GM21390 (cell line): ENCODE data around the gene CACHD1.

ENCODE experiments used
- ATAC-seq: cut with Tn5 transposase; IDR thresholded peaks from one replicate; pipeline ENCODE4 v1.9.1; 2021; ENCODE audit not compliant: unreplicated experiment

CACHD1 gene

DNA sequence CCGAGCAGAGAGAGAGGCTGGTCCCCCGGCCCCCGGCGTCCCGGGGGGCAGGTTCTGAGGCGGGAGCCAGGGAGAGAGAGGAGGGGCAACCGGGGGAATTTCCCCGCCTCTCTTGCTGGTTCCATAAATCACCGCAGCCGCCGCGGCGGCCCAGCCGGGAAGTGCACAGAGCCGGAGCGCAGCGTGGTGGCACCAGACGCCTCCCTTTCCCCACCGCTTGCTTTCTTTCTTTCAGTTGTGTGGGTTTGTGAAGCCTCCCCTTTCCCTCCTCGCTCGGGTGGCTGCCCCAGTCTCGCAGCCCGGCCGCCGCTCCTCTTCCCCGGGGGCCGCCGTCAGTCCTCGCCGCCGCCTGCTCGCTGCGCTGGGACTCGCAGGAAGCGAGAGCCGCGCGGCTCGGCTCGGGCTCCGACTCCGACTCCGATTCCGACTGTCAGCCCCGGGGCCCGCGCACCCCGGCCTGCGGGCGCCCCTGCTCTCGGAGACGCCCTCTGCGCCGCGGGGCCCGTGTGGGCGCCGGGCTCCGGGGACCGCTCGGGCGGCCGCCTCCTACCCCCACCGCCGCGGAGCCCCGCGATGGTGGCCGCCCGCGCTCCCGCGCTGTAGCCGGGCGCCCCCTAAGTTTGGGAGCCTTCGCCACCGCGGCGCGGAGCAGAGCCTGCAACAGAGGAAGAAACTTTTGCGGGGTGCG is at the start of gene CACHD1:
Gene CACHD1, plus strand, starts transcription at position 153 of the 688 bp plus-strand sequence. CDS start 616 bp downstream, outside the sequence.
- peak; percentile 78 for ATAC-seq

DNA sequence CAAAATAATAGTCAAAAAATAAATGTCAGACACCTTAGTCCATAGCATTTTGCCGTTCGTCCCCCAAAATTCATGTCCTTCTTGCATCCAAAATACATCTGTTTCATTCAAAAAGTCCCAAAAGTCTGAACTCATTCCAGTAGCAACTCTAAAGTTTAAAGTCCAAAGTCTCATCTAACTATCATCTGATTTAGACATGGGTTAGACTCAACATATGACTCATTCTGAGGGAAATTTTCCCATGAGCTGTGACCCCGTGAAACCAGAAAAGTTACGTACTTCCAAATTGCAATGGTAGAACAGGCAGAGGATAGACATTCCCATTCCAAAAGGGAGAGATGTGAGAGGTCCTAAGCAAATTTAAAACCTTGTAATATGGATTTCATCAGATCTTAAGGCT is 48.6 kb upstream of the CACHD1 start:
- ATAC-seq = no peak

DNA sequence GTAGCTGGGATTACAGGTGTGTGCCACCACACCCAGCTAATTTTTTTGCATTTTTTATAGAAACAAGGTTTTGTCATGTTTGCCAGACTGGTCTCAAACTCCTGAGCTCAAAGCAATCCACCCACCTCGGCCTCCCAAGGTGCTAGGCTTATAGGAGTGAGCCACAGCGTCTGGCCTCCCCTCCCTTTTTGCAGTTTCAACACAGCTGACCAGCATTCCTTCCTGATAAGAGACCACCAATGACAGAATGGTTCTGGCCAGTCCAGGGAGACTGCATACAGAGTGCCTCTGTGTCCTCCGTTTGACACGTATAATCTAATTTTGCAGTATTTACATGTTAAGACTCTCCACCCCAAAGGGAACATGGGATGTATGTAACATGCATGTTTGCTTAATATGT is 46.4 kb upstream of the CACHD1 start:
- ATAC-seq = no peak

GRCh38 chr1:64424412-64424811 is 45.5 kb upstream of the CACHD1 start:
- ATAC-seq = no peak

GRCh38 chr1:64425521-64425920 is 44.4 kb upstream of the CACHD1 start:
- no peak for ATAC-seq

GRCh38 chr1:64426681-64427080 is 43.2 kb upstream of the CACHD1 start:
- ATAC-seq = no peak

DNA sequence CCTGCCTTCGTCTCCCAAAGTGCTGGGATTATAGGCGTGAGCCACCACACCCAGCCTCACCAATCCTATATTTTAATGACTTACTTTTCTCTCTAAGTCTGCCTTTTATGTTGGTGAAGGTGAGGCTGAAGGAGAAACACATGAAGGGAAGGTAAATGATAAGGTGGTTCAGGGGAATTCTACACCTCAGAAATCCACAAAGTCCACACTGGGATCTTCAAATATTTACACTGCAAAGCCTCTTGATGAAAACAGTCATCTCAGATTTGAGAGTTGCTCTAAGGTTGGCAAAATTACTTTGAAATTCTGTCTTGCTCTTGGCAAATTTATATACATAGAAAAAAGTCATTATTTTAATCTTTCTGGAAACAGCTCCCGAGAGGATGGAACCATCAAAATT is 42.0 kb upstream of the CACHD1 start:
- no peak for ATAC-seq

DNA sequence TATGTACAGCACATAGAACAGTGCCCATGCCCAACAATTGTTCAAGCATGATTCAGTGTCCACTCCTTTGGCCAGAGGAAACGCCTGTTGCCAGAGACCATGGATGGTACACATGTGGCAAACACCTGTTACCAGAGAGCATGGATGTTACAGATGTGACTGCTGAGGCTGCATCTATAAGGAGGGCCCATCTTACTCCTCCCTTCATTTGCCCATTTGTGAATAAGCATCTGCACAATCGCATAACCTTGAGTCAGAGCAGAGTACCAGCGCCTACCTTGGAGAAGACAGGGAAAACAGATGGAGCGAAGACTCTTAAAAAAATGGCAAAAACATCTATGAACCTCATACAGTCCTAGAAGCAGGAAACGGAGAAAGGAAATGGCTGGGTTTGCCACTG is 36.6 kb upstream of the CACHD1 start:
- no peak for ATAC-seq

DNA sequence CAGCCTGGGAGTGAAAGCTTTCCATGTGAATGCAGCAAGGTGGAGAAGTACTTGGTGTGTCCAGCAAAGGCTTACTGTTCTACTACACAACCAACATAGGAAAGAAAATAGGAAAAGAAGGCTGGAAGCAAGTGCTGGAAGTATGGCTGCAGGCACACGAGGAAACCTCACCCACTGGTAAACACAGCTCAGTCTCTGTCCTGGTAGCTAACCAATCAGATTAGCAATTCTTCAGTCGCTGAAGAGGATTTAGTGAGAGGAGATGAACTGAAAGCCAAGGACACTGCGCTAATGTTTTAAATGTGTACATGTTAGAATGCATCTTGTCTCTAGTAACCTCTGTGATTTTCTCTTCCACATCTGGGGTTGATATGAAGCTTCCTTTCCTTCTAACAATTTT is 36.2 kb upstream of the CACHD1 start:
- no peak for ATAC-seq

DNA sequence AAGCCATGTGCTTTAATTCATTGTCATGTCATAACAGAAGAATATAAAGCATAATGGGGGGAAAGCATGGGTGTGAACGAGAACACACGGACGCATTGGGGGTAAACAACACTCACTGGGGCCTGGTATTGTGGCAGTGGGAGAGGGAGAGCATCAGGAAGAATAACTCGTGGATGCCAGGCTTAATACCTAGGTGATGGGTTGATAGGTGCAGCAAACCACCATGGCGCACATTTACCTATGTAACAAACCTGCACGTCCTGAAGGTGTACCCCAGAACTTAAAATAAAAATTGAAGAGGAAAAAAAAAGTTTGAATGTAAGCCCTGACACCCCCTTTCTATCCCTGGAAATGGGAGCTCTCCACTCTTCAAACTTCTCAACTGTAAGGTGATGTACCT is 34.9 kb upstream of the CACHD1 start:
- ATAC-seq = no peak

- ATAC-seq = no peak
Observed at GRCh38 chr1:64437453-64437852, 32.5 kb upstream of the CACHD1 start.

DNA sequence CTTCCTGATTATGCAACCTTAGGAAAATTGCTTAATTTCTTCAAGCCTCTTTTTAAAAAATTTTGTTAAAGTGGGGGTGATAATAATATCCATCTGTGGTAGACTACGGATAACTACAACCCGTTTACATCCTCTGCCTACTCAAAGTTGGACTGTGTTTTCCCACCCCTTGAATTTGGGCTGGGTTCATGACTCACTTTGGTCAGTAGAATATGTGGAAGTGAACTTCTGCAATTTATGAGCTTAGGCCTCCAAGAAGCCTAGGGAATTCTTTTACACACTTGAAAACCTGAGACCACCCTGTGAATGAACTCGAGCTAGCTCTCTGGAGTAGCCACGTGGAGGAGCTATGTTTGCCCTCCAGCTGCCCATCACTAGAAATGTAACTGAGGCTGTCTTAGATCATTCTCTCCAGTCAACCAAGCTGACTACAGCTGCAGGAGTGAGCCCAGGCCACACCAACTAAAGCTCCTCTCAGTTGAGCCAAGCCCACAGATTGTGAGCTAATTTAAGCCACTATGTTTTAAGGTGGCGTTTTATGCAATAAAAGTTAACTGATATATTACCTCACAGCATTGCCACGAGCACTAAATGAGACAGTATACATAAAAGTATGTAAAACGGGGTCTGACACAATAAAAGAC is 29.6 kb upstream of the CACHD1 start:
- ATAC-seq = no peak

DNA sequence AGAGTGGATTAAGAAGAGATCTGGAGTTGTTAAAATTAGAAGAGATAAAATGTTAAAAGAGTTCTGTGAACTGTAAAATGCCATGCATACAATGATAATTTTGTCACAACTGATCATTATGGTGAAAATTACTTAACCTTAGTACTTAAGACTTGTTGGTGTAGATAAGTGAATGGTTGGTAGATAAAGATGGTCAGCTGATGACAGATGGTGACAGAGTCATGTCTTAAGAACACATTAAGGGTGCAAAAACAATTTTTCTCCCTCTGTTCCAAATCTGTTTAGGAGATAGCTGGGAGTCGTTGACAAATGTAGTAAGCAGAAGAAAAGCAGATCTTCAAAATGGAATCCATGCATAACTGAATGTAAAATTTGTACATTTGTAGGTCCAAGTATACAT is 18.5 kb upstream of the CACHD1 start:
- ATAC-seq = no peak

- no peak for ATAC-seq
Observed at GRCh38 chr1:64453688-64454087, 16.2 kb upstream of the CACHD1 start.

- ATAC-seq = no peak
Observed at GRCh38 chr1:64458915-64459314, 11.0 kb upstream of the CACHD1 start.

- ATAC-seq = no peak
Observed at GRCh38 chr1:64459743-64460142, 10.2 kb upstream of the CACHD1 start.

DNA sequence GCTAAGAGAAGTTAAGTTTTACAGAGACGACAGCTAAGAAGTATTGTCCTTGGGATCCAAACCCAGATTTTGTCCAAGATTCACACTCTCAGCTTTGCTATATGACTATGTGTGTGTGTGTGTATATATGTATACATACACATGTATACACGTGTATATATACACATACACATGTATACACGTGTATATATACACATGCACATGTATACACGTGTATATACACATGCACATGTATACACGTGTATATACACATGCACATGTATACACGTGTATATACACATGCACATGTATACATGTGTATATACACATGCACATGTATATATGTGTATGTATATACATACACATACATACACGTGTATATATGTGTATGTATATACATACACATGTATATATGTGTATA is 3.9 kb upstream of the CACHD1 start:
- no peak for ATAC-seq

GRCh38 chr1:64469116-64469976 is 583 bp upstream of the CACHD1 start:
- ATAC-seq = no peak

- peak; percentile 19 for ATAC-seq
Observed at GRCh38 chr1:64470665-64471217, 812 bp downstream of the CACHD1 start.

GRCh38 chr1:64471218-64472039 is 1.5 kb downstream of the CACHD1 start:
- ATAC-seq = no peak

- ATAC-seq = no peak
Observed at GRCh38 chr1:64472040-64472376, 2.1 kb downstream of the CACHD1 start.
